HG03045 (cell line): ENCODE data around the gene APC2.
"Not testable (repeated sequence)": the region's sequence is repeated elsewhere in the genome, so short reads cannot be mapped to it uniquely, and the experiment has no call there.

ENCODE experiments used
- ATAC-seq: cut with Tn5 transposase; IDR thresholded peaks from one replicate; pipeline ENCODE4 v1.9.1; 2021; ENCODE audit warnings: mild to moderate bottlenecking, moderate library complexity; ENCODE audit not compliant: unreplicated experiment

The APC2 gene

GRCh38 chr19:1507763-1508506 is 58.0 kb downstream of the APC2 start:
- no peak for ATAC-seq

- ATAC-seq = no peak
These were observed 58.6 kb downstream of the APC2 start for GRCh38 chr19:1508507-1508856.

- ATAC-seq = no peak
These were observed 59.9 kb downstream of the APC2 start for GRCh38 chr19:1509602-1510441.

DNA sequence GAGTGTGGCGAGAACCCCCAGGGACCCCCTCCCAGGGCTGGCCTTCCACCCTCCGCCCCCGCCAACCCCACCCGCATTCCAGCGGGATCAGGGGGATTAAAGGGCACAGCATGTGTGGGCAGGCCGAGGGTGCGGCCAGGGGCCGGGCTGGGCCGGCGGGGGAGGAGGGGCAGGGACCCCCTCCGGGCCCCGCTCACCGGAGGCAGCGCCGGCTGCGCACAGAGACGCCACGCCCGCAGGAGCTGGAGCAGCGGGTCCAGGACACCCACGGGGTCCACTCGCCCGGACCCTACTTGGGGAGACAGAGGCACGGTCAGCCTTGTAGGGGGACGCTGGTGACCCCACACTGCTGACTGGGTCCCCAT is 60.5 kb downstream of the APC2 start:
- no peak for ATAC-seq

- no peak for ATAC-seq
These were observed 60.9 kb downstream of the APC2 start for GRCh38 chr19:1510807-1511206.

- no peak for ATAC-seq
These were observed 61.7 kb downstream of the APC2 start for GRCh38 chr19:1511318-1512317.

GRCh38 chr19:1512671-1513498 is 63.0 kb downstream of the APC2 start, which contains the start of gene ADAMTSL5:
TSS of gene ADAMTSL5 (minus strand) at chr19:1513019. CDS start at chr19:1510943, 2,076 bp downstream.
- ATAC-seq = no peak

DNA sequence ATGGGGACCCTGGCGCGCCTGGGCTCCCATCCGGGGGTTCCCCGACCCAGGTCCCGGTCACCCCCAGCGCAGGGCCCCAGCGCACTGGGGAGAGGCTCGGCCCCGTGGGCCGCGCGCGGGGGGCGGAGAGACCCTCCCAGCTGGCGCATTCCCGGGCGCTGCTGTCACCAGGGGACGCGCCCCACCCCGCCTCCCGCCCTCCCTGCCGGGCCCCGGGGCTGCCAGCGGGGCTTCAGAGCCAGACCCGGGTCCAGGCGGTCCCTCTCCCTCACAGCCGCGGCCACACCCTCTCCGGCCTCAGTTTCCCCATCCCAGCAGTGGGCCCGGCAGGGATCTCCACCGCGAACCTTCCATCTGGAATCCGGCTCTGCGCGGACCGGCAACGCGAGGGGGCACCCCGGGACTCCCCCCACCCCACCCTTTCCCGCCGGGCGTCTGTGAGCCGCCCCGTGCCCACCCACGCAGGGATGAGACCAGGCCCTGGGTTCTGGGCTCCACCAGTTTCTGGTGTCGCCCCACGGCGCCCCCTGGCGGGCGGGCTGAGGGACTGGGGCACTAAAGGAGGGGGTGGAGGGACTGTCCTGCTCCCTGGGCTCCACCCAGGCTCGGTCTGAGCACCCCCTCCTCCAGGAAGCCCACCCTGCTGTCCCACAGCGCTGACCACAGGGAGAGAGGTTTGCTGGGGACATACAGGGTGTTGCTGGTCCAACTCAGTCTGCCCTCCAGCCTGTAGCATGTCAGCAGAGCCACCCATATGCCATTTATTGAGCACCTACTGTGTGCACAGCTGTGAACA is 63.8 kb downstream of the APC2 start:
- no peak for ATAC-seq

DNA sequence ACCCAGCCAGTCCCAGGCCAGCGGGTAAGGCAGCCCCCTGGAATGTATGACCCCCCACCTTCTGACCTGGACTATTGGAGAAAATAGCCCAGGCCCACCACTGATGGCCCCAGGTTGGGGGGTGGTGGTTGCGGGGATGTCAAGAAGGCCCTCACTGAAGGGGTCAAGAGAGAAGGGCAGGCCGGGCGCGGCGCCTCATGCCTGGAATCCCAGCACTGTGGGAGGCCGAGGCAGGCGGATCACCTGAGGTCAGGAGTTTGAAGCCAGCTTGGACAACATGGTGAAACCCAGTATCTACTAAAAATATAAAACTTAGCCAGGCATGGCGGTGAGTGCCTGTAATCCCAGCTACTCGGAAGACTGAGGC is 64.4 kb downstream of the APC2 start:
- no peak for ATAC-seq

GRCh38 chr19:1514986-1515721 is 65.2 kb downstream of the APC2 start:
- ATAC-seq = no peak

DNA sequence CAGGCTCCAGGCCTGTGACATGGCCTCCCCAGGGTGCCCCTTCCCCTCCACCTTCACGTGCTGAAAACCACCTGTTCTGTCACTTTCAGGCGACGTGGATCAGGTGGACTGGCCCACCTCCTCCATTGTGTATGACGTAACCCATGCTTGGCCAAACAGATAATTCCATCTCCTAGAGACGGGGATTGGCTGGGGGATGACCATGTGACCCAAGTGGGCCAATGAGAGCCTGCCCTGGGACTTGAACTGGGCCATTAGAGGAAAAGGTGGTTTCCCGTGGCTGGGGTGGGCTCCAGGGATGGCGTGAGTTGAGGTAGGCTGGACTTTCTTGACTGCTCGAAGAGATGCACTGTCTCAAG is 66.5 kb downstream of the APC2 start:
- ATAC-seq = no peak

- ATAC-seq = no peak
These were observed 68.5 kb downstream of the APC2 start for GRCh38 chr19:1518471-1518870.

DNA sequence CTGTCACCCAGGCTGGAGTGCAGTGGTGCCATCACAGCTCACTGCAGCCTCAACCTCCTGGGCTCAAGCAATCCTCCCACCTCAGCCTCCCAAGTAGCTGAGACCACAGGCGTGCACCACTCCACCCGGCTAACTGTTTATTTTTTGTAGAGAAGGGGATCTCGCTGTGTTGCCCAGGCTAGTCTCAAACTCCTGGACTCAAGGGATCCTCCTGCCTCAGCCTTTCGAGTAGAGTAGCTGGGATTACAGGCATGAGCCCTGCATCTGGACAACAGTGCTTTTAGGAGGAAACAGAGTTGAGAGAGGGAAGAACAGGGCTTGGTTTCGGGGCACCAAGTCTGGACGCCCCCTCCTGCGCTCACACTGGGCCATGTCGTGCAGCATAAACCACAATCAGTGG is 69.9 kb downstream of the APC2 start:
- ATAC-seq = not testable (repeated sequence)

DNA sequence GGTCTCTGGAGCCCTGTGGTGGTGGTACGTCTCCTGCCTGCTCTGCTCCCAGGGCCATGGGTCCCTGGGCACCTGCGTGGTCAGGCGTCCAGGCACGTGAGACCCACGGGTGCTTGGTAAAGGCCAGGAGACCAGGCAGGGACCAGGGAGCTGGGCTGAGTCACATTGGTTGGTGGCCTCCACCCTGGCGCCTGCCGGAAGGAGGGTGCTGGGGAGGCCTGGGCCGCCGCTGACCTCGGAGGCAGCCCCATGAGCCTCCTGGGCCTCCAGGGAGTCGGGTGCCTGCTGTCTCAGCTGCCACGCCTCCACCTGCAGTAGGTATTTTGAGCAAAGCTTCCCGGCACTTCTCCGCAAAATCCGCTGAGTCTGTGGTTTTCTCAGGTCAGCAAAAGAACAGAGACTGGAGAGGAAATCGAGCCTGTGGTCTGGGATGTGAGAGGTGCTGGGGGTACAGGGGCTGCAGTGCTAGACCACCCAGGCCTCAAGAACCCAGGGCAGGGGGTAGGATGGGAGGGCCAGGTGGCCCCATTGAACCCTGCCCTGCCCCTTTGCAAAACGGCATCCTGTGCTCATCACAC is 70.4 kb downstream of the APC2 start:
- no peak for ATAC-seq

- ATAC-seq = no peak
These were observed 71.7 kb downstream of the APC2 start for GRCh38 chr19:1521636-1522035.

GRCh38 chr19:1522061-1522460 is 72.1 kb downstream of the APC2 start:
- no peak for ATAC-seq

- no peak for ATAC-seq
These were observed 72.9 kb downstream of the APC2 start for GRCh38 chr19:1522838-1523237.
